ENCODE measurements around the gene SUPT5H. TPM values are rescaled to one million over a fixed set of nuclear protein-coding genes. Genes with fewer than 3 reads are reported as not detected.
A peak's percentile ranks its signal among the peaks of the same experiment; 100 is the strongest.

Gene SUPT5H
- total RNA-seq, 1 experiment from 2014 or later, result 59.9 TPM

DNA sequence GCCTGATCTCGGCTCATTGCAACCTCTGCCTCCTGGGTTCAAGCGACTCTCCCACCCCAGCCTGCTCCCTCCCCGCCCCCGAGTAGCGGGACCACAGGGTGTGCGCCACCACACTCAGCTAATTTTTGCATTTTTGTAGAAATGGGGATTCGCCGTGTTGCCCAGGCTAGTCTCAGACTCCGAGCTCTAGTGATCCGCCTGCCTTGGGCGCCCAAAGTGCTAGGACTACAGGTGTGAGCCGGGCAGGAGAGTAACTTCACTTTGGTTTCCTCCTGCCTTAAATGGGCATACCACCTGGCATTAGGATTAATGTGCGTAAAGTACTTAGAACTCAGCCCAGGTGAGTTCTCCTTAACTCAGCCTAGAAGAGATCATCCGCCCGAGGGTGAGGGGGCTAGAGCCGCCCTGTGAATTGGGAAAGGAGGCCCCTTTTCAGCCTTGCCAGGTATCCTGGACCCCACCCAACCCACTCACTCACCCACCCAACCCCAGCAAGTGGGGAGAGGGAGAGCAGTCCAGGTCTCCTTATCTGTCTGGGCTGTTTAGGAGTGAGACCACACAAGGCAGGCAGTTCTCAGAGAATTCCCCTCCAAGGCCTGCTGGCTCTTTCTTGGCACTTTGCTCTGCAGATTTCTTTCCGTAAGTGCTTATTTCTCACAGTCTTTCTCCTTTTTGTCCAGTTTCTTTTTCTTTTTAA, 40.0 kb upstream of the SUPT5H start:
- H3K4me3 ChIP-seq (ENCODE audit: low read length), result no peak overlapping the region
- POLR2A ChIA-PET (ENCODE audit: unreplicated experiment), result interaction anchor here (0.6 kb wide), 1 partner anchor 31 kb away, joined by 3 read pairs; the partner anchor contains the start of gene RPS16

DNA sequence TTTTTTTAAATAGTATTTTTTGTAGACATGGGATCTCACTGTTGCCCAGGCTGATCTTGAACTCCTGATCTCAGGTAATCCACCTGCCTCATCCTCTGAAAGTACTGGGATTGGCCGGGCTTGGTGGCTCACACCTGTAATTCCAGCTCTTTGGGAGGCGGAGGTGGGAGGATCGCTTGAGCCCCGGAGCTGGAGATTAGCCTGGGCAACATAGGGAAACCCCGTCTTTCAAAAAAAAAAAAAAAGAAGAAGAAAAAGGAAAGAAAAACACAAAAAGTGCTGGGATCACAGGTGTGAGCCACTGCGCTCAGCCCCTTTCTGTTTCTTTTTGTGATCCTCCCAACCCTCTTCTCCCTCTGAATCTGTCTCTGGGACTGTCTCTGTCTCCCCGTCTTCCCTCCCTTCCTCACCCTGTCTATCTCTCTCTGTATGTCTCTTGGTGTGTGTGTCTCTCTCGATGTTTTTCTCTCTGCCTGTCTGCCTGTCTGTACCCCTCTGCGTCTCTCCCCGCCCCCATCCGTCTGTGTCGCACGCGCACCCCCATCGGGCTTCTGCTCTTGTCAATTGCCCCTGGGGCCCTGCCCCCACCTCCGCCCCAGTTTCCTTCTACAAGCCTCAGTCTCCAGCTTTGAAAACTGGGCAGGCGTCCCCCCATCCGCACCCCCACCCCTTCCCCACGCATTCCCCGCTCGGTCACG, 39.3 kb upstream of the SUPT5H start:
- no peak for DNase-seq
- ATAC-seq, result no peak
- H3K79me2 ChIP-seq (ENCODE audit: low read length), result peaks cover 22% of the 10 kb centered on the region
- no peak overlapping the region for H3K27ac ChIP-seq (ENCODE audit: low read length)
- ChIA-PET POLR2A (ENCODE audit: unreplicated experiment) (interaction anchor here (0.6 kb wide), 2 partner anchors 101 to 756 kb away, joined by 3 to 4 read pairs; no protein-coding TSS in a partner anchor), CTCF (no interaction called here)
- no peaks in the 10 kb centered on the region for H3K9me3 ChIP-seq (ENCODE audit: low read length)
- peak overlapping the region; percentile 99 for H3K4me2 ChIP-seq (ENCODE audit: low read length)
- H3K9me2 ChIP-seq (replicated peaks; ENCODE audit: low read length), result no peaks in the 10 kb centered on the region
- H3F3A ChIP-seq (ENCODE audit: low read length, unreplicated experiment), result no peaks in the 10 kb centered on the region
- peak overlapping the region; percentile 100 for H3K4me3 ChIP-seq (ENCODE audit: low read length)
- peaks cover 9% of the 10 kb centered on the region for H3K36me3 ChIP-seq (ENCODE audit: low read depth, low read length)
- TF ChIP-seq EZH2 (IDR thresholded peaks at IDR 0.05; ENCODE audit: low read length, unreplicated experiment) (no peak), EZH2phosphoT487 (IDR thresholded peaks at IDR 0.05; ENCODE audit: borderline replicate concordance, low read length) (no peak)
- TF ChIP-seq, protein P1, sequence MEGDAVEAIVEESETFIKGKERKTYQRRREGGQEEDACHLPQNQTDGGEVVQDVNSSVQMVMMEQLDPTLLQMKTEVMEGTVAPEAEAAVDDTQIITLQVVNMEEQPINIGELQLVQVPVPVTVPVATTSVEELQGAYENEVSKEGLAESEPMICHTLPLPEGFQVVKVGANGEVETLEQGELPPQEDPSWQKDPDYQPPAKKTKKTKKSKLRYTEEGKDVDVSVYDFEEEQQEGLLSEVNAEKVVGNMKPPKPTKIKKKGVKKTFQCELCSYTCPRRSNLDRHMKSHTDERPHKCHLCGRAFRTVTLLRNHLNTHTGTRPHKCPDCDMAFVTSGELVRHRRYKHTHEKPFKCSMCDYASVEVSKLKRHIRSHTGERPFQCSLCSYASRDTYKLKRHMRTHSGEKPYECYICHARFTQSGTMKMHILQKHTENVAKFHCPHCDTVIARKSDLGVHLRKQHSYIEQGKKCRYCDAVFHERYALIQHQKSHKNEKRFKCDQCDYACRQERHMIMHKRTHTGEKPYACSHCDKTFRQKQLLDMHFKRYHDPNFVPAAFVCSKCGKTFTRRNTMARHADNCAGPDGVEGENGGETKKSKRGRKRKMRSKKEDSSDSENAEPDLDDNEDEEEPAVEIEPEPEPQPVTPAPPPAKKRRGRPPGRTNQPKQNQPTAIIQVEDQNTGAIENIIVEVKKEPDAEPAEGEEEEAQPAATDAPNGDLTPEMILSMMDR (conservative IDR thresholded peaks at IDR 0.05; ENCODE audit: low read depth, low read length), result no peak
- H4K20me1 ChIP-seq (ENCODE audit: low read length), result peaks cover 20% of the 10 kb centered on the region
- H3K9ac ChIP-seq (ENCODE audit: low read length), result no peak overlapping the region
- peak overlapping the region; percentile 45; the same call in 1 of the 2 replicates for H2AFZ ChIP-seq (ENCODE audit: low read length)
- no TSS peak for BruUV-seq (replicated peaks)
- no peaks in the 10 kb centered on the region for H3K27me3 ChIP-seq (ENCODE audit: low read length)
- intact Hi-C loops (cut with micrococcal nuclease), result no loop called here
- H3K4me1 ChIP-seq (ENCODE audit: insufficient read depth, low read length), result peaks cover 52% of the 10 kb centered on the region

More for the DNA sequence above, 40.0 kb upstream of the SUPT5H start:
- no peak for DNase-seq
- Histone ChIP-seq H3K27me3 (ENCODE audit: low read length) (no peaks in the 10 kb centered on the region), H3K79me2 (ENCODE audit: low read length) (peaks cover 22% of the 10 kb centered on the region), H3K27ac (ENCODE audit: low read length) (no peak overlapping the region), H3K4me1 (ENCODE audit: insufficient read depth, low read length) (peaks cover 48% of the 10 kb centered on the region), H3K9me2 (replicated peaks; ENCODE audit: low read length) (no peaks in the 10 kb centered on the region), H3K9me3 (ENCODE audit: low read length) (no peaks in the 10 kb centered on the region), H3K36me3 (ENCODE audit: low read depth, low read length) (peaks cover 9% of the 10 kb centered on the region), H4K20me1 (ENCODE audit: low read length) (peaks cover 20% of the 10 kb centered on the region), H2AFZ (ENCODE audit: low read length) (no peak overlapping the region), H3K9ac (ENCODE audit: low read length) (no peak overlapping the region), H3K4me2 (ENCODE audit: low read length) (no peak overlapping the region), H3F3A (ENCODE audit: low read length, unreplicated experiment) (no peaks in the 10 kb centered on the region)
- intact Hi-C loops (cut with micrococcal nuclease), result no loop called here
- no peak for ATAC-seq
- CTCF ChIA-PET, result no interaction called here
- TF ChIP-seq EZH2 (IDR thresholded peaks at IDR 0.05; ENCODE audit: low read length, unreplicated experiment), result no peak
- TF ChIP-seq EZH2phosphoT487 (IDR thresholded peaks at IDR 0.05; ENCODE audit: borderline replicate concordance, low read length), result no peak
- TF ChIP-seq, protein P1 (conservative IDR thresholded peaks at IDR 0.05; ENCODE audit: low read depth, low read length), result no peak
- BruUV-seq (replicated peaks), result no TSS peak
